PC-9 (cell line): Measurements from ENCODE around the gene DCLK3.

Experiments used
- EZH2 ChIP-seq: fragments of 200-600 bp; sonication (generic); IDR thresholded peaks from 2 replicates; pipeline ENCODE4 v1.8.0; 2017; ENCODE audit warnings: antibody characterized with exemption, low read depth
- TF ChIP-seq, protein P1 (sequence below): fragments of 200-600 bp; sonication (generic); conservative IDR thresholded peaks from 2 replicates; pipeline ENCODE4 v1.6.1; 2017; ENCODE audit warnings: mixed run types, antibody characterized with exemption, mild to moderate bottlenecking, moderate library complexity

DNA sequence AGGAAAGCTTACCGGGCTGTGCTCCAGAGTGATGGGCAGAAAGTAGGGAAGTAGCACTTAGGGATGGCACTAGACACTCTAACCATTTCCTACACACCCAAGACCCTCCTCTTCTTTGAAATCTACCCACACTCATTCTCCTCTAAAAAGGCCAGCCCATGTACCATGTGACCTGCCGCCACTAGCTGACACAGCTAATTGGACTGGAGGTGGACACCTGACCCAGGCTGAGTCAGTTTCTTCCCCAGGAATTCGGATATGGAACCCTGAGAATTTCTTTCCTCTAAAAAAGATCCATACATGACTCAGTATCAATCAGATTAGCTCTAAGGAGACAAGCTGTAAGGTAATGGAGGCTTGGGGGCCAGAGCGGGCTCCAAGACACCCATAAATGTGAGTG, 60.1 kb downstream of the DCLK3 start:
- TF ChIP-seq, protein P1, sequence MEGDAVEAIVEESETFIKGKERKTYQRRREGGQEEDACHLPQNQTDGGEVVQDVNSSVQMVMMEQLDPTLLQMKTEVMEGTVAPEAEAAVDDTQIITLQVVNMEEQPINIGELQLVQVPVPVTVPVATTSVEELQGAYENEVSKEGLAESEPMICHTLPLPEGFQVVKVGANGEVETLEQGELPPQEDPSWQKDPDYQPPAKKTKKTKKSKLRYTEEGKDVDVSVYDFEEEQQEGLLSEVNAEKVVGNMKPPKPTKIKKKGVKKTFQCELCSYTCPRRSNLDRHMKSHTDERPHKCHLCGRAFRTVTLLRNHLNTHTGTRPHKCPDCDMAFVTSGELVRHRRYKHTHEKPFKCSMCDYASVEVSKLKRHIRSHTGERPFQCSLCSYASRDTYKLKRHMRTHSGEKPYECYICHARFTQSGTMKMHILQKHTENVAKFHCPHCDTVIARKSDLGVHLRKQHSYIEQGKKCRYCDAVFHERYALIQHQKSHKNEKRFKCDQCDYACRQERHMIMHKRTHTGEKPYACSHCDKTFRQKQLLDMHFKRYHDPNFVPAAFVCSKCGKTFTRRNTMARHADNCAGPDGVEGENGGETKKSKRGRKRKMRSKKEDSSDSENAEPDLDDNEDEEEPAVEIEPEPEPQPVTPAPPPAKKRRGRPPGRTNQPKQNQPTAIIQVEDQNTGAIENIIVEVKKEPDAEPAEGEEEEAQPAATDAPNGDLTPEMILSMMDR = no peak
- no peak for TF ChIP-seq EZH2
